ENCODE data around the gene ATP5F1B.
"Not testable (repeated sequence)": the region's sequence is repeated elsewhere in the genome, so short reads cannot be mapped to it uniquely, and the experiment has no call there.

Gene ATP5F1B

DNA sequence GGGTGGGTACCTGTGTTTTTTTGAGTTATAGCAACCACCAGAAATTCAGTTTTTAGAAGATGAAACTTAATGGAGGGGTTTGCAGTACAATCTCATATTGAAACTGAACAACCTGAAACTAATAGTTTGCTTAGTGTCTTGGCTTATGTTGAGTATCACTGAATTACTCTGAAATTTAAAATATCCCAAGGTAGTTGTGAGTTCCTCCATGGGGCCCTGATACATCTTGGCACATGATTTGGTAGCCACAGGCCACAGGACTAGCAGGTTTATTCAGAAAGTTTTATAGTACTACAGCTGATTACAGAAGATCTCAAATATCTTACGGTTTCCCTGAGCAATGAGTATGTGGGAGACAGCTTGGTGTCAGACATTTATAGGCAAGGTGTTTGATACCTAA lies 31.9 kb upstream of the ATP5F1B start:
- Histone ChIP-seq H3K9me3 (ENCODE audit: control insufficient read depth, low read length) (no peaks in the 10 kb centered on the region), H3K4me3 (ENCODE audit: insufficient read depth, low read depth, low read length, poor library complexity, severe bottlenecking) (no peak overlapping the region), H3K4me1 (ENCODE audit: control insufficient read depth, insufficient read depth, low read length, poor library complexity, severe bottlenecking) (peaks cover 35% of the 10 kb centered on the region), H3K27ac (ENCODE audit: insufficient read depth, low read length, poor library complexity, severe bottlenecking) (no peak overlapping the region), H3K27me3 (replicated peaks; ENCODE audit: control insufficient read depth, insufficient read depth, low read length, poor library complexity, severe bottlenecking) (no peaks in the 10 kb centered on the region), H3K36me3 (ENCODE audit: control insufficient read depth, insufficient read depth, low read length) (peaks cover 3% of the 10 kb centered on the region)
- no peak for DNase-seq

DNA sequence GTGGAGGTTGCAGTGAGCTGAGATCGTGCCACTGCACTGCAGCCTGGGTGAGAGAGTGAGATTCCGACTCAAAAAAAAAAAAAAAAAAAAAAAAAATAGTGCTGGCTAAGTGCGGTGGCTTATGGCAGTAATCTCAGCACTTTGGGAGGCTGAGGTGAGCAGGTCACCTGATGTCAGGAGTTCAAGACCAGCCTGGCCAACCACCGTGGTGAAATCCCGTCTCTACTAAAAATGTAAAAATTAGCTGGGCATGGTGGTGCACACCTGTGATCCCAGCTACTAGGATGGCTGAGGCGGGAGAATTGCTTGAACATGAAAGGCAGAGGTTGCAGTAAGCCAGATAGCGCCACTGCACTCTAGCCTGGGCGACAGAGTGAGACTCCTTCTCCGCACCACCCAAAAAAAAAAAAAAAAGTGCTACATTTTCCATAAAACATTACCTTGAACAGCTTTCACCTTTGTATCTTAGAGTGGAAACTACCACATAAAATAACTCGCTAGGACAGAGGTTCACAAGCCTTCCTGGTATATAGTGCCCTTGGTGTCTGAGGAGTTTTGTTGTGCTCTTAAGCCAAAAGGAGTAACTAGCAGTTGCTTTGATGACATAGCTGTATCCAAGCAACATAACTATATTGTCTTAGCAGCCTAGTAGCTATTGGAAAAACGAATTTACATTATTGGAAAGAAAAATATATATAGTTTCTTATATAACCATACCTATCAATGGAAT lies 31.2 kb upstream of the ATP5F1B start:
- no peak overlapping the region for H3K27ac ChIP-seq (ENCODE audit: insufficient read depth, low read length, poor library complexity, severe bottlenecking)
- no peaks in the 10 kb centered on the region for H3K27me3 ChIP-seq (replicated peaks; ENCODE audit: control insufficient read depth, insufficient read depth, low read length, poor library complexity, severe bottlenecking)
- no peak overlapping the region for H3K4me3 ChIP-seq (ENCODE audit: insufficient read depth, low read depth, low read length, poor library complexity, severe bottlenecking)
- no peaks in the 10 kb centered on the region for H3K9me3 ChIP-seq (ENCODE audit: control insufficient read depth, low read length)
- peaks cover 9% of the 10 kb centered on the region for H3K36me3 ChIP-seq (ENCODE audit: control insufficient read depth, insufficient read depth, low read length)
- H3K4me1 ChIP-seq (ENCODE audit: control insufficient read depth, insufficient read depth, low read length, poor library complexity, severe bottlenecking), result peaks cover 29% of the 10 kb centered on the region
- no peak for DNase-seq

DNA sequence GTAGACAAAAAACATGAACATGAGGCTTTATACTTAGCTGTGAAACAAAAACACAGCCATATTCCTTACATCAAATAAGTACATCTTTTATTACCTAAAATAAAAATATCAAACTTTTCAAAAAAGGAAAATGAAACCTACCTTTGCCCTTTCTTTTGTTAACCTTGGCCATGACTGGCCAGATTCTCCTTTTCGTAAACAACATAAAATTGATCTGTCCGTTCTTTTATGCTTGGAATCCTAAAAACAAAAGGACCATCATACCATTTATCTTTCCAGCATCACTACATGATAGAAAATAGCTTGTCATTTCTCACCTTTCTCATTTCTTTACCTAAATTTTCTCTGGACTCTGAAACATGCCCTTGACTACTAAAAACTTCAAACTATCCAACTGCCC lies 25.8 kb upstream of the ATP5F1B start:
- H3K4me1 ChIP-seq (ENCODE audit: control insufficient read depth, insufficient read depth, low read length, poor library complexity, severe bottlenecking), result peaks cover 12% of the 10 kb centered on the region
- no peaks in the 10 kb centered on the region for H3K27me3 ChIP-seq (replicated peaks; ENCODE audit: control insufficient read depth, insufficient read depth, low read length, poor library complexity, severe bottlenecking)
- no peak overlapping the region for H3K4me3 ChIP-seq (ENCODE audit: insufficient read depth, low read depth, low read length, poor library complexity, severe bottlenecking)
- no peak overlapping the region for H3K27ac ChIP-seq (ENCODE audit: insufficient read depth, low read length, poor library complexity, severe bottlenecking)
- no peak for DNase-seq
- no peaks in the 10 kb centered on the region for H3K9me3 ChIP-seq (ENCODE audit: control insufficient read depth, low read length)
- H3K36me3 ChIP-seq (ENCODE audit: control insufficient read depth, insufficient read depth, low read length), result peaks cover 54% of the 10 kb centered on the region

DNA sequence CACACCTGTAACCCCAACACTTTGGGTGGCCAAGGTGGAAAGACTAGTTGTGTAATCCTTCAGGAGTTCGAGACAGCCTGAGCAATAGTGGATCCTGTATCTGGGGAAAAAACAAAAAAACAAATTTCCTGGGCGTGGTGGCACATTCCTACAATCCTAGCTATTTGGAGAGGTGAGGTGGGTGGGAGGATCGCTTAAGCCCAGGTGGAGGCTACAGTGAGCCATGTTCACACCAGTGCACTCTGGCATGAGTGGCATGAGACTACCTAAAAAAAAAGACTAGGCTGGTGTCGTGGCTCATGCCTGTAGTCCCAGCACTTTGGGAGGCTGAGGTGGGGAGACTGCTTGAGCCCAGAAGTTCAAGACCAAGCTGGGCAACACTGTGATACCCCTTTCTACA lies 25.1 kb upstream of the ATP5F1B start:
- Histone ChIP-seq H3K36me3 (ENCODE audit: control insufficient read depth, insufficient read depth, low read length) (peaks cover 60% of the 10 kb centered on the region), H3K4me1 (ENCODE audit: control insufficient read depth, insufficient read depth, low read length, poor library complexity, severe bottlenecking) (peaks cover 12% of the 10 kb centered on the region), H3K27ac (ENCODE audit: insufficient read depth, low read length, poor library complexity, severe bottlenecking) (no peak overlapping the region)

DNA sequence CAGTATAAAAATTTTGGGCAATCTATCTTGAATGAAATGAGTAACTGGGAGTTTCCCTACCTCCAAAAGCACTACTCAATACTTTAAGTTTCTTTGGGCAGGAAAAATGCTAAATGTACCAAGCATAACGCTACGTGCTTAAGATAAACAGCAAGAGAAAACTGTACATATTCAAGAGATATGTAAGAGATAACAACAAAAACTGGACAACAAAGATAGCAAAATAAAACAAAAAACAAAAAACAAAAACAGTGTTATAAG lies 22.3 kb upstream of the ATP5F1B start:
- peaks cover 81% of the 10 kb centered on the region for H3K36me3 ChIP-seq (ENCODE audit: control insufficient read depth, insufficient read depth, low read length)

More for the DNA sequence above, 25.1 kb upstream of the ATP5F1B start:
- no peaks in the 10 kb centered on the region for H3K27me3 ChIP-seq (replicated peaks; ENCODE audit: control insufficient read depth, insufficient read depth, low read length, poor library complexity, severe bottlenecking)
- DNase-seq, result no peak
- no peaks in the 10 kb centered on the region for H3K9me3 ChIP-seq (ENCODE audit: control insufficient read depth, low read length)
- H3K4me3 ChIP-seq (ENCODE audit: insufficient read depth, low read depth, low read length, poor library complexity, severe bottlenecking), result no peak overlapping the region

DNA sequence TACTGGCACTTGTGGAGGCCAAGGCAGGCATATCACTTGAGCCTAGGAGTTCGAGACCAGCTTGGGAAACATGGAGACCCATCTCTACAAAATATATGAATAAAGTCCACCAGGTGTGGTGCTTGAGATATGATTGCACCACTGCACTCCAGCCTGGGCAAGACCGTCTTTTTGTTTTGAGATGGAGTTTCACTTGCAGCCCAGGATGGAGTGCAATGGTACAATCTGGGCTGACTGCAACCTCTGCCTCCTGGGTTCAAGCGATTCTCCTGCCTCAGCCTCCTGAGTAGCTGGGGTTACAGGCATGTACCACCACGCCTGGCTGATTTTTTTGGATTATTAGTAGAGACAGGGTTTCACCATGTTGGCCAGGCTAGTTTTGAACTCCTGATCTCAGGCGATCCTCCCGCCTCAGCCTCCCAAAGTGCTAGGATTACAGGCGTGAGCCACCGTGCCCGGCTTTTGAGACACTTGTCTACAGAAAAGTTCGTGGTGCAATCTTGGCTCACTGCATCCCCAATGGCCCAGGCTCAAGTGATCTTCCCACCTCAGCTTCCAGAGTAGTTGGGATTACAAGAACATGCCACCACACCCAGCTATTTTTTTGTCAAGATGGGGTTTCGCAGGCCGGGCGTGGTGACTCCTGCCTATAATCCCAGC lies 16.3 kb upstream of the ATP5F1B start:
- Histone ChIP-seq H3K27ac (ENCODE audit: insufficient read depth, low read length, poor library complexity, severe bottlenecking) (no peak overlapping the region), H3K9me3 (ENCODE audit: control insufficient read depth, low read length) (no peaks in the 10 kb centered on the region), H3K27me3 (replicated peaks; ENCODE audit: control insufficient read depth, insufficient read depth, low read length, poor library complexity, severe bottlenecking) (no peaks in the 10 kb centered on the region), H3K4me1 (ENCODE audit: control insufficient read depth, insufficient read depth, low read length, poor library complexity, severe bottlenecking) (no peaks in the 10 kb centered on the region), H3K4me3 (ENCODE audit: insufficient read depth, low read depth, low read length, poor library complexity, severe bottlenecking) (no peak overlapping the region), H3K36me3 (ENCODE audit: control insufficient read depth, insufficient read depth, low read length) (peaks cover 35% of the 10 kb centered on the region)
- DNase-seq, result no peak

More for the DNA sequence above, 22.3 kb upstream of the ATP5F1B start:
- Histone ChIP-seq H3K9me3 (ENCODE audit: control insufficient read depth, low read length) (no peaks in the 10 kb centered on the region), H3K4me3 (ENCODE audit: insufficient read depth, low read depth, low read length, poor library complexity, severe bottlenecking) (no peak overlapping the region), H3K27me3 (replicated peaks; ENCODE audit: control insufficient read depth, insufficient read depth, low read length, poor library complexity, severe bottlenecking) (no peaks in the 10 kb centered on the region), H3K27ac (ENCODE audit: insufficient read depth, low read length, poor library complexity, severe bottlenecking) (no peak overlapping the region), H3K4me1 (ENCODE audit: control insufficient read depth, insufficient read depth, low read length, poor library complexity, severe bottlenecking) (peaks cover 1% of the 10 kb centered on the region)
- no peak for DNase-seq

DNA sequence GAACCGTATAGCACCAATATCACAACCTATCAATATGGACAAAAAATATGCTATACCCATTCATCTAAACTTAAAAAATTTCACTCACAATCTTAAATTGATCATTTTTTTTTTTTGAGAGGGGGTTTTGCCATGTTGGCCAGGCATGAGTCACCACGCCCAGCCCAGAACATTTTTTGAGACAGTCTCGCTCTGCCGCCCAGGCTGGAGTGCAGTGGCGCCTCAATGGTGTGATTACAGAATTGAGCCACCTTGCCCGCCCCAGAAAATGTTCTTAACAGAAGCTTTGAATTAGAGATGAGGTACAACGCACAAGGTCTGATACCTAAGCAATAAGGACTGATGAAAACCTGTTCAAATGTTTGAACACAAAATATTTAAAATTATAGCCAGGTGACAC lies 15.8 kb upstream of the ATP5F1B start:
- no peaks in the 10 kb centered on the region for H3K9me3 ChIP-seq (ENCODE audit: control insufficient read depth, low read length)
- H3K4me3 ChIP-seq (ENCODE audit: insufficient read depth, low read depth, low read length, poor library complexity, severe bottlenecking), result no peak overlapping the region
- H3K36me3 ChIP-seq (ENCODE audit: control insufficient read depth, insufficient read depth, low read length), result peaks cover 29% of the 10 kb centered on the region
- no peaks in the 10 kb centered on the region for H3K4me1 ChIP-seq (ENCODE audit: control insufficient read depth, insufficient read depth, low read length, poor library complexity, severe bottlenecking)
- DNase-seq, result no peak
- H3K27ac ChIP-seq (ENCODE audit: insufficient read depth, low read length, poor library complexity, severe bottlenecking), result no peak overlapping the region
- no peaks in the 10 kb centered on the region for H3K27me3 ChIP-seq (replicated peaks; ENCODE audit: control insufficient read depth, insufficient read depth, low read length, poor library complexity, severe bottlenecking)

DNA sequence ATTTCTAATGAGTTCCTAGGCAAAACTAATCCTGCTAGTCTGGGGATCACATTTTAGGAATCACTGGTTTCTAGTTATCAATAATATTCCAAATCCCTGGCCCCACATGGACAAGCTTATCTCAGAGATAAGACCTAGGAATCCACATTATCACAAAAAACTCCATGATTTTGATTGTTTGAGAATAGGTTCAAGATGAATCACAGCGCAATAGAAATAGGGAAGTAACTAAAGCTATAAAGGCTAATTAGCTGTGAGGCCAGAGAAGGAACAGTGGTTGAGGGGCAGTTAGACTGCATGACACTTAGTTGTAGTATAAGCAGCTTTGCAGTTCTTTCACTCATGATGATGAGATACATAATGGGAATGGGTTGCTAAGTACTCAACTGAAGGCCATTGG lies 13.1 kb upstream of the ATP5F1B start:
- peaks cover 9% of the 10 kb centered on the region for H3K36me3 ChIP-seq (ENCODE audit: control insufficient read depth, insufficient read depth, low read length)
- H3K27ac ChIP-seq (ENCODE audit: insufficient read depth, low read length, poor library complexity, severe bottlenecking), result no peak overlapping the region
- H3K4me1 ChIP-seq (ENCODE audit: control insufficient read depth, insufficient read depth, low read length, poor library complexity, severe bottlenecking), result no peaks in the 10 kb centered on the region
- no peaks in the 10 kb centered on the region for H3K9me3 ChIP-seq (ENCODE audit: control insufficient read depth, low read length)
- H3K4me3 ChIP-seq (ENCODE audit: insufficient read depth, low read depth, low read length, poor library complexity, severe bottlenecking), result no peak overlapping the region
- H3K27me3 ChIP-seq (replicated peaks; ENCODE audit: control insufficient read depth, insufficient read depth, low read length, poor library complexity, severe bottlenecking), result no peaks in the 10 kb centered on the region
- no peak for DNase-seq

DNA sequence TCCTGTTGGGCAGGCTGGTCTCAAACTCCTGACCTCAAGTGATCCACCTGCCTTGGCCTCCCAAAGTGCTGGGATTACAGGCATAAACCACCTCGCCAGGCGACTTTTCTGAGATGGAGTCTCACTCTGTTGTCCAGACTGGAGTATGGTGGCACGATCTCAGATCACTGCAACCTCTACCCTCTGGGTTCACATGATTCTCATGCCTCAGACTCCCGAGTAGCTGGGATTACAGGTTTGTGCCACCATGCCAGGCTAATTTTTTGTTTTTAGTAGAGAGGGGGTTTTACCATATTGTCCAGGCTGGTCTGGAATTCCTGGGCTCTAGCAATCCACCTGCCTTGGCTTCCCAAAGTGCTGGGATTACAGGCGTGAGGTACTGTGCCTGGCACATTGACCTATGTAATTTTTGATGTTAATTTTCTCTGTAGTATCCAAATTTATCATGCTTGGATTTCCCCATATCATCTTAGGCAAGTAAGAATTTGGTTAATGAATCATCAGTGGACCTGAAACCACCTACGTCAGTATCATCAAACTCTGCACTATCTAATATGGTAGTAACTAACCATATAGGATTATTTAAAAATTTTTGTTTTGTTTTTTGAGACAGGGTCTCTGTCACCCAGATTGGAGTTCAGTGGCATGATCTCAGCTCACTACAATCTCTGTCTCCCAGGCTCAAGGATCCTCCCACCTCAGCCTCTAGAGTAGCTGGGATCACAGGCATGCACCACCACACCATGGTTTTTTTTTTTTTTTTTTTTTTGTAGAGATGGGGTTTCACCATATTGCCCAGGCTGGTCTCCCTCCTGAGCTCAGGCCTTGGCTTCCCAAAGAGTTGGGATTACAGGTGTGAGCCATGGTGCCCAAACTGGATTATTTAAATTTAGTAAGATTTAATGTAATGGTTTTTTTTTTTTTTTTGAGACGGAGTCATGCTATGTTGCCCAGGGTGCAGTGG lies 11.9 kb upstream of the ATP5F1B start:
- H3K27ac ChIP-seq (ENCODE audit: insufficient read depth, low read length, poor library complexity, severe bottlenecking), result no peak overlapping the region
- H3K4me1 ChIP-seq (ENCODE audit: control insufficient read depth, insufficient read depth, low read length, poor library complexity, severe bottlenecking), result no peaks in the 10 kb centered on the region
- H3K27me3 ChIP-seq (replicated peaks; ENCODE audit: control insufficient read depth, insufficient read depth, low read length, poor library complexity, severe bottlenecking), result no peaks in the 10 kb centered on the region
- H3K4me3 ChIP-seq (ENCODE audit: insufficient read depth, low read depth, low read length, poor library complexity, severe bottlenecking), result no peak overlapping the region
- H3K36me3 ChIP-seq (ENCODE audit: control insufficient read depth, insufficient read depth, low read length), result no peaks in the 10 kb centered on the region
- H3K9me3 ChIP-seq (ENCODE audit: control insufficient read depth, low read length), result peaks cover 4% of the 10 kb centered on the region
- no peak for DNase-seq

DNA sequence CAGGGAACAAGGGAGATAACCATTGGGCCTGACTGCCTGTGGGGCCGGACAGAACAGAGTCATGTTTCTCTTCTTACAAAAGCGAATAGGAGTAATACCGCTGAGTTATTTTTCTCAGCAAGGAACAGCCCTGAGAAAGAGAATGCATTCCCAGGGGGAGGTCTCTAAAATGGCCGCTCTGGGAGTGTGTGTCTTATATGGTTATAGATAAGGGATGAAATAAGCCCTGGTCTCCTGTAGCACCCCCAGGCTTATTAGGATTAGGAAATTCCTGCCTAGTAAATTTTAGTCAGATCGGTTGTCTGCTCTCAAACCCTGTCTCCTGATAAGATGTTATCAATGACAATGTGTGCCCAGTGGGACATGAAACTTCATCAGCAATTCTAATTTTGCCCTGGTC lies 8.0 kb upstream of the ATP5F1B start:
- not testable (repeated sequence) for H3K4me3 ChIP-seq (ENCODE audit: insufficient read depth, low read depth, low read length, poor library complexity, severe bottlenecking); H3K9me3 ChIP-seq (ENCODE audit: control insufficient read depth, low read length); H3K36me3 ChIP-seq (ENCODE audit: control insufficient read depth, insufficient read depth, low read length); H3K4me1 ChIP-seq (ENCODE audit: control insufficient read depth, insufficient read depth, low read length, poor library complexity, severe bottlenecking); H3K27me3 ChIP-seq (replicated peaks; ENCODE audit: control insufficient read depth, insufficient read depth, low read length, poor library complexity, severe bottlenecking); H3K27ac ChIP-seq (ENCODE audit: insufficient read depth, low read length, poor library complexity, severe bottlenecking); DNase-seq
